Measurements from ENCODE around the gene UBE2QL1.
A peak's percentile ranks its signal among the peaks of the same experiment; 100 is the strongest.

The UBE2QL1 gene

DNA sequence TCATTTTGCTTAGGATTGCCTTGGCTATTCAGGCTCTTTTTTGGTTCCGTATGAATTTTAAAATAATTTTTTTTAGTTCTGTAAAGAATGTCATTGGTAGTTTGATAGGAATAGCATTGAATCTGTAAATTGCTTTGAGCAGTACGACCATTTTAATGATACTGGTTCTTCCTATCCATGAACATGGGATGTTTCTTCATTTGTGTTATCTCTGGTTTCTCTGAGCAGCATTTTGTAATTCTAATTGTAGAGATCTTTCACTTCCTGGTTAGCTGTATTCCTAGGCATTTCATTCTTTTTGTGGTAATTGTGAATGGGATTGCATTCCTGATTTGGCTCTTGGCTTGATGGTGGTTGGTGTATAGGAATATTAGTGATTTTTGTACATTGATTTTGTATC, 6.3 kb upstream of the UBE2QL1 start:
- H3K9me3 ChIP-seq (ENCODE audit: insufficient read depth, low read length) = peaks cover 29% of the 10 kb centered on the region
- H3K9ac ChIP-seq (ENCODE audit: insufficient read length, low read depth) = no peak overlapping the region
- H3K27me3 ChIP-seq (ENCODE audit: insufficient read depth, insufficient read length) = no peaks in the 10 kb centered on the region
- no peak for TF ChIP-seq YY1 (IDR thresholded peaks at IDR 0.05; ENCODE audit: insufficient read depth, insufficient read length)
- TF ChIP-seq SUZ12 (IDR thresholded peaks at IDR 0.05; ENCODE audit: extremely low read depth, insufficient read depth, insufficient read length) = no peak
- no peak for TF ChIP-seq ZNF274 (IDR thresholded peaks at IDR 0.05; ENCODE audit: low read depth, low read length)
- no peak for DNase-seq (ENCODE audit: low read depth, low spot score)
- H3K4me3 ChIP-seq (ENCODE audit: insufficient read length, low read depth) = no peak overlapping the region
- H3K36me3 ChIP-seq (ENCODE audit: insufficient read depth, insufficient read length, low read length) = no peaks in the 10 kb centered on the region
- no peaks in the 10 kb centered on the region for H3K4me1 ChIP-seq (ENCODE audit: insufficient read depth, insufficient read length)

- H3K4me1 ChIP-seq (ENCODE audit: insufficient read depth, insufficient read length) = no peaks in the 10 kb centered on the region
- no peak overlapping the region for H3K9ac ChIP-seq (ENCODE audit: insufficient read length, low read depth)
- DNase-seq (ENCODE audit: low read depth, low spot score) = no peak
- TF ChIP-seq SUZ12 (IDR thresholded peaks at IDR 0.05; ENCODE audit: extremely low read depth, insufficient read depth, insufficient read length) (no peak), YY1 (IDR thresholded peaks at IDR 0.05; ENCODE audit: insufficient read depth, insufficient read length) (no peak), ZNF274 (IDR thresholded peaks at IDR 0.05; ENCODE audit: low read depth, low read length) (no peak)
- peaks cover 29% of the 10 kb centered on the region for H3K9me3 ChIP-seq (ENCODE audit: insufficient read depth, low read length)
- no peak overlapping the region for H3K4me3 ChIP-seq (ENCODE audit: insufficient read length, low read depth)
- H3K27me3 ChIP-seq (ENCODE audit: insufficient read depth, insufficient read length) = peaks cover 10% of the 10 kb centered on the region
- no peaks in the 10 kb centered on the region for H3K36me3 ChIP-seq (ENCODE audit: insufficient read depth, insufficient read length, low read length)
Measured at GRCh38 chr5:6443326-6443725, 5.3 kb upstream of the UBE2QL1 start.

DNA sequence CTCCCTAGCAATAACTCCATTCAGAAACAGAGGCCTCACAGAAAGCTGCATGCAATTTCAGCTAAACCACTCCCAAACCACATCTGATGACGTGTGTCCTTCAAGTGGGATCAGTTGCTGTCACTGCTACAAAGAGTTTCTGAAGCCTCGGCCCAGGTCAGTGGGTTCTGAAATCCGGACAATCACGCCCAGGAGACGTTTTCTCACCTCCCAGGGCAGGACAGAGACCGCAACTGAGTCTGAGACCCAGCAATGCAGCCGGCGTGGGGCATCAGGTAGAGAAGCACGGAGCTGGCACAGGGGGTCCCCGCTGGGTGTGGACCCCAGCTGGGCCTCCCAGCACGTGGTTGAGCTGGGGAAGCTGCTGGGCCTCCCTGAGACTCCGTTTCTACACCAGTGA, 2.6 kb upstream of the UBE2QL1 start:
- no peak for TF ChIP-seq ZNF274 (IDR thresholded peaks at IDR 0.05; ENCODE audit: low read depth, low read length)
- TF ChIP-seq YY1 (IDR thresholded peaks at IDR 0.05; ENCODE audit: insufficient read depth, insufficient read length) = no peak
- no peak for TF ChIP-seq SUZ12 (IDR thresholded peaks at IDR 0.05; ENCODE audit: extremely low read depth, insufficient read depth, insufficient read length)
- no peak overlapping the region for H3K9ac ChIP-seq (ENCODE audit: insufficient read length, low read depth)
- H3K4me3 ChIP-seq (ENCODE audit: insufficient read length, low read depth) = no peak overlapping the region
- peaks cover 6% of the 10 kb centered on the region; the same call in 1 of the 2 replicates for H3K9me3 ChIP-seq (ENCODE audit: insufficient read depth, low read length)
- H3K27me3 ChIP-seq (ENCODE audit: insufficient read depth, insufficient read length) = peaks cover 35% of the 10 kb centered on the region
- no peak for DNase-seq (ENCODE audit: low read depth, low spot score)
- no peaks in the 10 kb centered on the region for H3K36me3 ChIP-seq (ENCODE audit: insufficient read depth, insufficient read length, low read length)
- H3K4me1 ChIP-seq (ENCODE audit: insufficient read depth, insufficient read length) = peaks cover 2% of the 10 kb centered on the region

DNA sequence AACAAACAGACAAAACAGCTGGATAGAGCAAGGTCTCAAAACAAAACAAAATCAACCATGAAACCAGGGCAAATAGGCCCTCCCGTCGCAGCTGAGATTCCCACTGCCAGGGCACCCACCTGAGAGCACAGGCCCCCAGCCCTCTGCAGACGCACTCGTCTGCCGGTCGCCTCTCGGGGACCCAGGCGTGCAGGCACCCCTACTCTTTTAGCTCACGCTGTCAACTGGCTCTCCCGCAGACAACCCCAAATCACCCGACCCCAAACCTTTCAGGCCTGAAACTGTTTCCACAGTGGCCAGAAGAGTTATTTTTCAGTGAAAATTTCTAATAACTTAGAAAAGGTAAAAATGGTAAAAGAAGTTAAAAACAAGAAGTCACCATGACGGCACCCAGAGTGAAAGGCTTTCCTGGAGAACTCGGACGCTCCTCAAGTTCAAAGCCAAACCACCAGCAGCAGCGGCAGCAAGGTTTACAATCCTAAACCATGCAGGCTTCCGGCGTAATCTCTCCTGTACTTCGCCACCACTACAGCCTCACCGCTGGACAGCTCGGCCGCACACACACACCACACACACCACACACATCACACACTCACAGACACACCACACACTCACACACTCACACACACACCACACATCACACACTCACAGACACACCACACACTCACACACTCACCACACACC, 1.9 kb upstream of the UBE2QL1 start:
- Histone ChIP-seq H3K9me3 (ENCODE audit: insufficient read depth, low read length) (0 out of 2 replicates have a peak, but pooled peaks cover 6% of the 10 kb centered on the region), H3K4me3 (ENCODE audit: insufficient read length, low read depth) (no peak overlapping the region), H3K27me3 (ENCODE audit: insufficient read depth, insufficient read length) (peaks cover 43% of the 10 kb centered on the region), H3K4me1 (ENCODE audit: insufficient read depth, insufficient read length) (peaks cover 2% of the 10 kb centered on the region), H3K36me3 (ENCODE audit: insufficient read depth, insufficient read length, low read length) (no peaks in the 10 kb centered on the region), H3K9ac (ENCODE audit: insufficient read length, low read depth) (no peak overlapping the region)
- no peak for DNase-seq (ENCODE audit: low read depth, low spot score)
- no peak for TF ChIP-seq YY1 (IDR thresholded peaks at IDR 0.05; ENCODE audit: insufficient read depth, insufficient read length)
- no peak for TF ChIP-seq SUZ12 (IDR thresholded peaks at IDR 0.05; ENCODE audit: extremely low read depth, insufficient read depth, insufficient read length)
- no peak for TF ChIP-seq ZNF274 (IDR thresholded peaks at IDR 0.05; ENCODE audit: low read depth, low read length)

DNA sequence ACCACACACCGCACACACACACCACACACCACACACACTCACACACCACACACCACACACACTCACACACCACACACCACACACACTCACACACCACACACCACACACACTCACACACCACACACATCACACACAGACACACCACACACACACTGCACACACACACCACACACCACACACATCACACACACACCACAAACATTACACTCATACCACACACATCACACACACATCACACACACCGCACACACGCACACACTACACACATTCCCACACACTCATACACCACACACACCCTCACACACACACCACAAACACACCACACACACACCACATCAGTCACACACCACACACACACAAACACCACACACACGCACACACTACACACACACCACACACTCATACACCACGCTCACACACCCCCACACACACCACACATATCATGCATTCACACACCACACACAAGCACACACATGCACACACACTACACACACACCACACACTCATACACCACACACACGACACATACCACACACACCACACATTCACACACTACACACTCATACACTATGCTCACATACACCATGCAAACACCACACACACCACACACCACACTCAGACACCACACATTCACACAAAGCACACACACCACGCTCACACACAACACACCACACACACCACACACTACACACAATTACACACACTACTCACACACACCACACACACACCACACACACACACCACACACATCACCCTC, 1.1 kb upstream of the UBE2QL1 start:
- Histone ChIP-seq H3K36me3 (ENCODE audit: insufficient read depth, insufficient read length, low read length) (no peaks in the 10 kb centered on the region), H3K9ac (ENCODE audit: insufficient read length, low read depth) (no peak overlapping the region), H3K27me3 (ENCODE audit: insufficient read depth, insufficient read length) (peaks cover 47% of the 10 kb centered on the region), H3K4me1 (ENCODE audit: insufficient read depth, insufficient read length) (peaks cover 2% of the 10 kb centered on the region), H3K9me3 (ENCODE audit: insufficient read depth, low read length) (no peaks in the 10 kb centered on the region), H3K4me3 (ENCODE audit: insufficient read length, low read depth) (no peak overlapping the region)
- TF ChIP-seq YY1 (IDR thresholded peaks at IDR 0.05; ENCODE audit: insufficient read depth, insufficient read length) (no peak), SUZ12 (IDR thresholded peaks at IDR 0.05; ENCODE audit: extremely low read depth, insufficient read depth, insufficient read length) (no peak), ZNF274 (IDR thresholded peaks at IDR 0.05; ENCODE audit: low read depth, low read length) (no peak)
- no peak for DNase-seq (ENCODE audit: low read depth, low spot score)

GRCh38 chr5:6448141-6448491, 543 bp upstream of the UBE2QL1 start:
- H3K36me3 ChIP-seq (ENCODE audit: insufficient read depth, insufficient read length, low read length) = no peaks in the 10 kb centered on the region
- peaks cover 2% of the 10 kb centered on the region for H3K4me1 ChIP-seq (ENCODE audit: insufficient read depth, insufficient read length)
- no peak overlapping the region for H3K9ac ChIP-seq (ENCODE audit: insufficient read length, low read depth)
- DNase-seq (ENCODE audit: low read depth, low spot score) = no peak
- peaks cover 51% of the 10 kb centered on the region for H3K27me3 ChIP-seq (ENCODE audit: insufficient read depth, insufficient read length)
- H3K9me3 ChIP-seq (ENCODE audit: insufficient read depth, low read length) = no peaks in the 10 kb centered on the region
- no peak overlapping the region for H3K4me3 ChIP-seq (ENCODE audit: insufficient read length, low read depth)
- TF ChIP-seq ZNF274 (IDR thresholded peaks at IDR 0.05; ENCODE audit: low read depth, low read length) = no peak
- no peak for TF ChIP-seq SUZ12 (IDR thresholded peaks at IDR 0.05; ENCODE audit: extremely low read depth, insufficient read depth, insufficient read length)

GRCh38 chr5:6449465-6450158, 953 bp downstream of the UBE2QL1 start:
- Histone ChIP-seq H3K9ac (ENCODE audit: insufficient read length, low read depth) (peak overlapping the region; percentile 76), H3K9me3 (ENCODE audit: insufficient read depth, low read length) (no peaks in the 10 kb centered on the region), H3K27me3 (ENCODE audit: insufficient read depth, insufficient read length) (peaks cover 51% of the 10 kb centered on the region), H3K4me3 (ENCODE audit: insufficient read length, low read depth) (peak overlapping the region; percentile 74), H3K36me3 (ENCODE audit: insufficient read depth, insufficient read length, low read length) (no peaks in the 10 kb centered on the region), H3K4me1 (ENCODE audit: insufficient read depth, insufficient read length) (peaks cover 2% of the 10 kb centered on the region)
- no peak for DNase-seq (ENCODE audit: low read depth, low spot score)
- TF ChIP-seq ZNF274 (IDR thresholded peaks at IDR 0.05; ENCODE audit: low read depth, low read length) (no peak), YY1 (IDR thresholded peaks at IDR 0.05; ENCODE audit: insufficient read depth, insufficient read length) (no peak), SUZ12 (IDR thresholded peaks at IDR 0.05; ENCODE audit: extremely low read depth, insufficient read depth, insufficient read length) (no peak)

Measured in NT2/D1 (cell line).